DOHH2 (cell line): ENCODE measurements around the gene OTX1.

Source experiments
- H3F3A ChIP-seq: fragments of 200-600 bp; sonication (generic), shearing (Covaris generic); 2 replicates; pipeline ENCODE4 v1.6.0; 2016; ENCODE audit warnings: antibody characterized with exemption, mild to moderate bottlenecking; ENCODE audit not compliant: control insufficient read depth, insufficient read depth
- H3K27ac ChIP-seq: fragments of 200-600 bp; sonication (generic); 2 replicates; pipeline ENCODE4 v1.5.1; 2014; ENCODE audit warnings: low read depth, mild to moderate bottlenecking, low read length, moderate library complexity
- H3K27me3 ChIP-seq: fragments of 200-600 bp; sonication (generic); 2 replicates; pipeline ENCODE4 v1.6.1; 2014; ENCODE audit warnings: mild to moderate bottlenecking, low read length, mixed read lengths; ENCODE audit not compliant: control insufficient read depth
- H3K36me3 ChIP-seq: fragments of 200-600 bp; sonication (generic); 2 replicates; pipeline ENCODE4 v1.6.1; 2014; ENCODE audit warnings: mild to moderate bottlenecking, low read length, moderate library complexity, mixed read lengths; ENCODE audit not compliant: control insufficient read depth
- H3K4me1 ChIP-seq: fragments of 200-600 bp; sonication (generic); 2 replicates; pipeline ENCODE4 v1.6.1; 2014; ENCODE audit warnings: mild to moderate bottlenecking, low read length, mixed read lengths; ENCODE audit not compliant: control insufficient read depth
- H3K4me2 ChIP-seq: fragments of 200-600 bp; sonication (generic); 2 replicates; pipeline ENCODE4 v1.6.0; 2014; ENCODE audit warnings: mild to moderate bottlenecking, low read length, moderate library complexity
- H3K4me3 ChIP-seq: fragments of 200-600 bp; sonication (generic); 2 replicates; pipeline ENCODE4 v1.5.1; 2014; ENCODE audit warnings: mild to moderate bottlenecking, low read length, mixed read lengths
- H3K79me2 ChIP-seq: fragments of 200-600 bp; sonication (generic); 2 replicates; pipeline ENCODE4 v1.6.1; 2014; ENCODE audit warnings: mild to moderate bottlenecking, low read length, mixed read lengths; ENCODE audit not compliant: control insufficient read depth
- H3K9me2 ChIP-seq: fragments of 200-600 bp; sonication (generic); replicated peaks from 2 replicates; pipeline ENCODE4 v1.6.1; 2014; ENCODE audit warnings: mild to moderate bottlenecking, low read length, mixed read lengths; ENCODE audit not compliant: control insufficient read depth
- H3K9me3 ChIP-seq: fragments of 200-600 bp; sonication (generic); 2 replicates; pipeline ENCODE4 v1.6.1; 2014; ENCODE audit warnings: antibody characterized with exemption, low read length, mixed read lengths; ENCODE audit not compliant: control insufficient read depth, insufficient read depth
- H4K20me1 ChIP-seq: fragments of 200-600 bp; sonication (generic); 2 replicates; pipeline ENCODE4 v1.6.0; 2014; ENCODE audit warnings: low read depth, mild to moderate bottlenecking, antibody characterized with exemption, low read length, moderate library complexity; ENCODE audit not compliant: control insufficient read depth, insufficient read depth
- EZH2phosphoT487 ChIP-seq: fragments of 200-600 bp; sonication (generic); IDR thresholded peaks from 2 replicates; pipeline ENCODE4 v1.6.1; 2017; ENCODE audit warnings: borderline replicate concordance, mild to moderate bottlenecking, antibody characterized with exemption, low read length, moderate library complexity, mixed read lengths
- TF ChIP-seq, protein P1 (sequence below): fragments of 200-600 bp; sonication (generic); IDR thresholded peaks from one replicate; pipeline ENCODE4 v1.5.1; 2014; ENCODE audit warnings: antibody characterized with exemption, mild to moderate bottlenecking, low read depth, low read length; ENCODE audit not compliant: poor library complexity, severe bottlenecking

Gene OTX1

GRCh38 chr2:63007813-63008458 is 42.7 kb upstream of the OTX1 start:
- H3K36me3 ChIP-seq, result no peaks in the 10 kb centered on the region

DNA sequence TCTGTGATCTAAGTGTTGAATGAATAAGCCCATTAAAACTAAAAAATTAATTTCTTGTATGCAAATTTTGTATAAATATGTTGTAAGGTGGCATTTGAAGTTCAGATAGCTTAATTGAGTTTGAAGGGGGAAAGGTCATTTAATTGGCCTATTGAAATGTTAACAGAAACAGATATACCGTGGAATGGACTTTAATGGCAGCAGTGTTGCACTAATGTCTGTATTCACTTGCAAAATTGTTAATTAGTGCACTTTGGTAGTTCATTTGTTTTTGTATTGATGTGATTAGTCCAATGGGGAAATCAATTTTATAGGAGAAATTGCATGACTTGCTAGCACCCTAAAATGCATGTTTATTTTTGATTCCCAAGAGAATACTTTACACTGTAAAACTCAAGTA is 41.8 kb upstream of the OTX1 start:
- no peak overlapping the region for H3K4me3 ChIP-seq
- H3K9me2 ChIP-seq, result no peaks in the 10 kb centered on the region
- no peaks in the 10 kb centered on the region for H4K20me1 ChIP-seq
- H3K79me2 ChIP-seq, result no peaks in the 10 kb centered on the region
- H3K9me3 ChIP-seq, result no peaks in the 10 kb centered on the region
- H3K4me1 ChIP-seq, result no peaks in the 10 kb centered on the region
- H3K4me2 ChIP-seq, result no peak overlapping the region
- no peaks in the 10 kb centered on the region for H3K27me3 ChIP-seq
- no peak overlapping the region for H3K27ac ChIP-seq
- no peaks in the 10 kb centered on the region for H3K36me3 ChIP-seq
- no peaks in the 10 kb centered on the region for H3F3A ChIP-seq
- TF ChIP-seq, protein P1, sequence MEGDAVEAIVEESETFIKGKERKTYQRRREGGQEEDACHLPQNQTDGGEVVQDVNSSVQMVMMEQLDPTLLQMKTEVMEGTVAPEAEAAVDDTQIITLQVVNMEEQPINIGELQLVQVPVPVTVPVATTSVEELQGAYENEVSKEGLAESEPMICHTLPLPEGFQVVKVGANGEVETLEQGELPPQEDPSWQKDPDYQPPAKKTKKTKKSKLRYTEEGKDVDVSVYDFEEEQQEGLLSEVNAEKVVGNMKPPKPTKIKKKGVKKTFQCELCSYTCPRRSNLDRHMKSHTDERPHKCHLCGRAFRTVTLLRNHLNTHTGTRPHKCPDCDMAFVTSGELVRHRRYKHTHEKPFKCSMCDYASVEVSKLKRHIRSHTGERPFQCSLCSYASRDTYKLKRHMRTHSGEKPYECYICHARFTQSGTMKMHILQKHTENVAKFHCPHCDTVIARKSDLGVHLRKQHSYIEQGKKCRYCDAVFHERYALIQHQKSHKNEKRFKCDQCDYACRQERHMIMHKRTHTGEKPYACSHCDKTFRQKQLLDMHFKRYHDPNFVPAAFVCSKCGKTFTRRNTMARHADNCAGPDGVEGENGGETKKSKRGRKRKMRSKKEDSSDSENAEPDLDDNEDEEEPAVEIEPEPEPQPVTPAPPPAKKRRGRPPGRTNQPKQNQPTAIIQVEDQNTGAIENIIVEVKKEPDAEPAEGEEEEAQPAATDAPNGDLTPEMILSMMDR, result no peak
- TF ChIP-seq EZH2phosphoT487, result no peak

More at GRCh38 chr2:63007813-63008458, 42.7 kb upstream of the OTX1 start:
- TF ChIP-seq EZH2phosphoT487, result no peak
- TF ChIP-seq, protein P1, result no peak
- Histone ChIP-seq H3K79me2 (no peaks in the 10 kb centered on the region), H3F3A (no peaks in the 10 kb centered on the region), H3K4me1 (no peaks in the 10 kb centered on the region), H3K27me3 (no peaks in the 10 kb centered on the region), H3K4me3 (no peak overlapping the region), H3K27ac (no peak overlapping the region), H3K9me2 (no peaks in the 10 kb centered on the region), H4K20me1 (no peaks in the 10 kb centered on the region), H3K9me3 (no peaks in the 10 kb centered on the region), H3K4me2 (no peak overlapping the region)

DNA sequence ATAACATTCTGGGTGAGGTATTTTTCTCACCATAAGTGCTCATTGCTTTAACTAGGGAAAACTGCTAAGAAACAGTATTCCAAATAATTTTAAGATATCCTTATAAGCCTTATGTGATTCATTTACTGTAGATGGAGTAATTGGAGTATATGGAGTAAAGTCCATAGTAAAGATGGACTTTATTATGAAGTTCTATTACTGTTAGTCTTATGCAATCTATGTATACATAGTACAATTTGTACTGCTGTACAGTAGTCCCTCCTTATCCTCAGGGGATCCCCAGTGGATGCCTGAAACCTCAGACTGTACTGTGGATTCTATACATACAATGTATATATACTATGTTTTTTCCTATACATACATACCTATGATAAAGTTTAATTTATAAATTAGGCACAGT is 41.1 kb upstream of the OTX1 start:
- H3F3A ChIP-seq, result no peaks in the 10 kb centered on the region
- no peaks in the 10 kb centered on the region for H3K9me2 ChIP-seq
- no peaks in the 10 kb centered on the region for H3K36me3 ChIP-seq
- no peaks in the 10 kb centered on the region for H4K20me1 ChIP-seq
- TF ChIP-seq, protein P1, result no peak
- TF ChIP-seq EZH2phosphoT487, result no peak
- H3K4me1 ChIP-seq, result no peaks in the 10 kb centered on the region
- no peak overlapping the region for H3K4me3 ChIP-seq
- no peaks in the 10 kb centered on the region for H3K27me3 ChIP-seq
- H3K27ac ChIP-seq, result no peak overlapping the region
- H3K4me2 ChIP-seq, result no peak overlapping the region
- H3K9me3 ChIP-seq, result no peaks in the 10 kb centered on the region
- no peaks in the 10 kb centered on the region for H3K79me2 ChIP-seq
